ENCODE measurements around the gene TMEM185B.
"Not testable (repeated sequence)": the region's sequence is repeated elsewhere in the genome, so short reads cannot be mapped to it uniquely, and the experiment has no call there.

The TMEM185B gene

GRCh38 chr2:120251078-120251477 lies 27.9 kb upstream of the TMEM185B start:
- no peak for DNase-seq

DNA sequence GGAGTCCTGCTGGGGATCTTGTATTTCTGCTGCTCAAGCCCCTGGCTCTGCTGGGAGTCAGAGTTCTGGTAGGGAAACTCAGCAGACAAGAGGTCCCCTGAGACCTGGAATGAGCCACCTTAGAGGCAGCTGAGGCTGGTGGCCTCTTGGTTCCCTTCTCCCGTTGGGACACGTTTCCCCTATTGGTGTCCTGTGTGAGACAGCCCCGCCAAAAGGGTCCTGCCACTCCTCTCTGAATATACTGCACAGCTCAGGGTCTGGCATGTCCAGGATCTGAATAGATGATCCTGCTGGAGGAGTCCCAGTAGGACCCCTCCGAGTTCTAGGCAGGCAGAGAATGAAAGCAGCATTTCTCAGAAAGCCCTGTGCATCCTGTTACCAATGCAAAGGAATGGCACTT lies 27.4 kb upstream of the TMEM185B start:
- DNase-seq, result no peak

DNA sequence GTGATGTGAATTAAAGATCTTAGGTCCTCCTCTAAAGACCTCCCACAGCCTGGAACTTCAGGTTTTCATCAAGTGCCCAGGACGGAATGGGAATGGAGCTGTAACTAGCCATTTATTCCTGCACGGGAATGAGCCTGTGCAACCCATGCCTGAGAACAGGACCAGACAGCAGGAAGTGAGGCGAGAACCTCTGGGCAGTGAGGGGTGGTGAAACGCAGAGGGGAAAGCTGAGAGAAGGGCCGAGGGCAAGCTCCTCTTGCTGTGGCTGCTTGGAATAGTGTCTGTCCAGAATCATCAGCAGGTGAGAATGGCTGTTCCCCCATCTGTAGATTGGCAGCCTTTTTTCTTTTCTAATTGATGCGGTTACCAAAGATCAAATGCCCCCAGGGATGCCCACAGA lies 24.7 kb upstream of the TMEM185B start:
- no peak for DNase-seq

- no peak for DNase-seq
Observed at GRCh38 chr2:120246546-120247300, 23.5 kb upstream of the TMEM185B start.

- no peak for DNase-seq
Observed at GRCh38 chr2:120245520-120246332, 22.5 kb upstream of the TMEM185B start.

DNA sequence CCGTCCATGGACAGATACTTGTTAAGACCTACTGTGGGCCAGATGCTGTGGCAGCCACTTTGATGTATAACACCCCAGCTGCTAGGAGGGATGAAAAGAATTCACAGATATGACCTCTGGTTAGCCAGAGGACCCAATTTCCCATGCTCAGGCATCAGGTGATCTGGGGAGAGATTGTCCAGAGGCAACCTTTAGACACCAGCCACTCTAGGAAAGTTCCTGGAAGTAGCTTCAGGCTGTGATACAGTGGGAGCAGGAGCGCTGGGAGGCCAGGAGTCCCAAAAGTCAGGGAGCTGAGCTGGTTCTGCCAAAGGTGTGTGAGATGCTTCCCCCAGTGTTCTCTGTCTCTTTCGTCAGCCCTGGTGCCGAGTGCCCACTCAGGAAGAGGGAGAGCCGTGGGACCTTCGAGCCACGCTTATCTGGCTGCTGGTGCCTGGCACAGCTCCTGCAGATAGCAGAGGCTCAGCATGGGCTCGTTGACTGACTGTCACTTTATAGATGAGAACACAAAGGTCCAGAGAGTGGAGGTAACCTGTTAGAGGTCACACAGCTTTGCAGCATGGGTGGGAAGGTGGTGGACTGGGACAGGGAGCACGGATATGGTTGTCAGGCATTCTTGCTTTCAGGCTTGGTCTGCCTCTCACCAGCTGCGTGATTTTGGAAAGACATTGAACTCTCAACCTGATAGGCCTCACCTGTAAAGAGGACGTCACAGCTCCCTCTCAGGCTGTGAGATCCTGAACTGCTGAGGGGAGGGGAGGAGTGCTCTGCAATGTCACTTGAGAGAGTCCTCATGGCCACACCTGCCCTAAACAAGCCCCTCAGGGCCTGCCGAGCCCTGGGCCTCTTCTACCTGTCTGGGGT lies 21.7 kb upstream of the TMEM185B start:
- DNase-seq, result no peak

GRCh38 chr2:120243875-120244553 lies 20.8 kb upstream of the TMEM185B start:
- DNase-seq, result no peak

GRCh38 chr2:120243211-120243610 lies 20.0 kb upstream of the TMEM185B start:
- peak; percentile 59 for DNase-seq

DNA sequence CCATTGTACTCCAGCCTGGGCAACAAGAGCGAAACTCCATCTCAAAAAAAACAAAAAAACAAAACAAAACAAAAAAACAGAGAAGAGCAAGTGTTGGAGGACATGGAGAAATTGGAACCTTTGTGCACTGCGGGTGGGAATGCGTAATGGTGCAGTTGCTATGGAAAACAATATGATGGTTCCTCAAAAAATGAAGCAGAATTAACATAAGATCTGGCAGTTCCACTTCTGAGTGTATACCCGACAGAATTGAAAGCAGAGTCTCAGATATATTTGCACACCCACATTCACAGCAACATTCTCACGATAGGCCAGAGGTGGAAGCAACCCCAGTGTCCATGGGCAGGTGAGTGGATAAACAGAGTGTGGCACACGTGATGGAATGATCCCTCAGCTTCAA lies 18.5 kb upstream of the TMEM185B start:
- DNase-seq, result no peak

GRCh38 chr2:120240901-120241429 lies 17.8 kb upstream of the TMEM185B start:
- no peak for DNase-seq

DNA sequence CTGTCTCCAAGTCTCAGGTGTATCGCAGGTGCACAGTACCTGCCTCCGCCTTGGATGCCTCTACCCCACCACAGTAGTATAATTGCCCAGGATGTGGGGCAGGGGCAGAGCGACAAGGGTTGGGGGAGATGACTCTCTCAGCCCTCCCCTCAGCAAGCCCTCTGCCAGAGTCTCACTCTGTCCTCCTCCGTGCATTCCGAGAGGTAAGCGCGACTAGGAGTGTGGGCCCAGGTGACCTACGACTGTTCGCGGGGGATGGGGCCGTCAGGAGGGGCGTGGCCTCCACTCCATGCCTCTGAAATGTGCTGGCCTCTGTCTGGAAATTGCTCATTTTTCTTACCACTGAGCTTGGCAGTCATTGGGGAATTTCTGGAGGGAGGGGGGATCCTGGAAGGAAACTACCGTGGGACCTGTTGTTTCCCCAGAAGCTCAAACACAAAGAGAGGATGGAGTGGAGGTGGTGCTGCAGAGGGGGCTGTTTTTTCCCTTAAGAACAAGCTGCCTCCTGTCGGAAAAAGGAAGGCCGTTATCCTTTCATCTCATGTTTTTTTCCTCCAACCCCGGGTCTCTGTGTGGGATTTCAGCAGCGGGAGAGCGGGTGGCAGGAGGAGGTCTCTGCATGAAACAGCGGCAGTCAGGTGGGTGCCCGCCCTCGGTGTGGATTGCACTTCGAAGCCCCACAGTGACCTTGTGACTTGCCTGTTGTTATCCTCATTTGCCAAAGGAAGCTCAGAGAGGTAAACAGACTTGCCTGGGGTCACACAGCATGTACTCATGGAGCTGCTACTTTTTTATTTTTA lies 16.5 kb upstream of the TMEM185B start:
- DNase-seq, result peak; percentile 84

- peak; percentile 81 for DNase-seq
Observed at GRCh38 chr2:120238728-120239487, 15.7 kb upstream of the TMEM185B start.

GRCh38 chr2:120237491-120237902 lies 14.3 kb upstream of the TMEM185B start:
- DNase-seq, result peak; percentile 67

DNA sequence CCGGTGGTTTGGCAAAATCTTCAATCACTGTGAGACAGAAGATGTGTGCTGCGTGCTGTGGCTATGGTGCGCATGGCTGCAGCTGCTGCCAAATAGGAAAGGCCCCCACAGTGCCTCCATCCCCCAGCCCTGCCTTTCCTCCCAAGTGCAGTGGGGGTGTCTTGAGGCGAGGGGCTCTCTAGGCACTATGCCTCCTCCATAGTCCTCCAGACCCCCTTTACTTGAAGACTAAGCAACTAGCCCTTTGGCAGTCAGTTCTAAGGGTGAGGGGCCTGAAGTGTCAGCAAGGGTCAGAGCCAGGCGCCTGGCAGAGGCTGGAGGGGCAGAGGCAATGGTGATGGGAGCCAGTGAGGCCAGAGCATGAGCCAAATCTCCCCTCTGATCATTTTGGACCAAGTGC lies 13.6 kb upstream of the TMEM185B start:
- DNase-seq, result no peak

DNA sequence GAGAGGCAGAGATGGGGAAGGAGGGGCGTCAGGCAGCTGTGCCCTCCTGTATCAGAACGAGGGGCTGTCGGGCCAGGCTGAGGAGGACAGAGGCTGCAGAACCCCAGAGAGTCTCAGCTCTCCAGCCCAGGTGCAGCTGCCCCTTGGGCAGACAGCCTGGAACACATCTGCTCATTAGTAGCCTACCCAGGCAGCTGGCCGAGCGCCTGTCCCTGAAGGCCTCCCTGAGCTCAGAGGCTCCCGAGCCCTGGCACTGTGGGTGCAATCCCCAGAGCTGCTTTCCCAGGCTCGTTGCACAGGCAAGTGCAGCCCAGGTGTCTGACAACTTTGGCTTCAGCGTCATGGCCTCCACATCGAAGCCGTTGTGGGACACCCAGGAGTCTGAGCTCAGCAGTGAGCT lies 13.1 kb upstream of the TMEM185B start:
- no peak for DNase-seq

- no peak for DNase-seq
Observed at GRCh38 chr2:120235681-120236080, 12.5 kb upstream of the TMEM185B start.

GRCh38 chr2:120235158-120235557 lies 12.0 kb upstream of the TMEM185B start:
- DNase-seq, result not testable (repeated sequence)

DNA sequence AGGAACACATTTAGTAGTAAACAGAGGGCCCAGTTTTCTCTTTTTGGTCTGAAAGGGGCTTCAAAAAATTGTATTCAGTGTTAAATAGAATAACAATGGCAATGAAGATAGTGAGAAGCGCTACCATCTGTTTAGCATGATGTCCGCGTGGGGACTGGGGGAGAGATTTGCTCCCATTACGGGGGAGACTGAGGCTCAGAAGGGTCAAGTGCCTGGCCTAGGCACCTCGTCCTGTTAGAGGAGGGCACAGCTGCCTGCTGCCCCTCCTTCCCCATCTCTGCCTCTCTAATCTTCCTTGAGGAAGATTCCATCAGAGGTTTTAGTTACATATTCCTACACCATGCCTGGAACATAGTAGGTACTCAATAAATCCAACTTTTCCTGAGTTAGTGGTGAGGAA lies 10.1 kb upstream of the TMEM185B start:
- no peak for DNase-seq

DNA sequence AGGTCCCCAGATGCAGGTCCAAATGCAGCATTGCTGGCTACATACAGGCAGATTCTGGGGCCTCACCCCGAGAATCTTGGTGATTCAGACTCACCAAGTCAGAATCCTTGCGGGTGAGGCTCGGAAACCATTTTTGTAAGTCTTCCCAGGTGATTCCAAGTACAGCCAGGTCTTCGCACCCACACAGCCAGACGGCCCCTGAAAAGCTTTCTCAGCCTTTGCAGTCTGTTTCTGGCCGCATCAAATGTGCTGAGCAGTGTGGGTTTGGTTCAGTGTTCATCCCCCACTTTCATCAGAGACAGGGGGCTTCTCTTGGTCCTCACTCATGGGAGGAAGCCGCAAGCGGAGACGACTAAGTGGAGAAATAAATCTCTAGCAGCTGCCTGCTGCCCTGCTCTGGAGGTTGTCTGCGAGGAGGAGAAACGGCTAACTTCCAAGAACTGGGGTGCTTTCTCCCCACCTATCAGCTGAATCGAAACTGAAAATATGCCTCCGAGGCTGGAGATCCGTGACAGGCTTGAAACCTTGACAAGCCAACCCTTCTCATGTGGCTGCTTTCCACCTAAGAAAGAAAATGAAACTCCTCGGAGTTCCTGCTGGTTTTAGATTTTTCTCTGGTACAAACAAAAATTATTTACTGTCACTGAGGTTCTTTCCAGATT lies 8.9 kb upstream of the TMEM185B start:
- DNase-seq, result no peak

DNA sequence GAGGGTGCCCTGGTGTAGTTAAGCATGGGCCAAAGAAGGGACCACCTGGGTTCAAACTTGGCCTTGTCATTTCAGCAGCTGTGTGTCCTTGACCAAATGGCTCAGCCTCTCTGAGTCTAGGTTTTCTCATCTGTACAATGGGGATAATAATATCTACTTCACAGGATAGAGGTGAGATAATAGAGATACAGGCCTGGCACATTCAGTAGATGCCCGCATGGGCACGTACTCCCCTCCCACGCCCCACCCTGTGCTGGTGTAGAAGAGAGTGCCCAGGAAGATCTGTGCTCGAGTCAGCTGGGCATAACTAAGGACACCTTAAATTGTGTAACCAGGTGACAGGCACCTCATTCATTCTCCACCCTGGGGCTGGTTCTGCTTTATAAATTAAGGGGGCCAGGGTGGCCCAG lies 8.4 kb upstream of the TMEM185B start:
- DNase-seq, result no peak
